WTC11 (cell line): ENCODE results near the gene PDE8A.
"Not testable (repeated sequence)": the region's sequence is repeated elsewhere in the genome, so short reads cannot be mapped to it uniquely, and the experiment has no call there.

Experiments
- NFATC4 ChIP-seq: fragments of 250-450 bp; sonication (Bioruptor Pico); IDR thresholded peaks from 2 replicates; pipeline ENCODE4 v1.9.0; 2021; ENCODE audit warnings: mild to moderate bottlenecking
- RELA ChIP-seq: sonication (generic); formaldehyde crosslinking; IDR thresholded peaks from 2 replicates; pipeline ENCODE4 v1.8.1; 2022; ENCODE audit warnings: missing genetic modification reagents, mild to moderate bottlenecking, borderline replicate concordance

DNA sequence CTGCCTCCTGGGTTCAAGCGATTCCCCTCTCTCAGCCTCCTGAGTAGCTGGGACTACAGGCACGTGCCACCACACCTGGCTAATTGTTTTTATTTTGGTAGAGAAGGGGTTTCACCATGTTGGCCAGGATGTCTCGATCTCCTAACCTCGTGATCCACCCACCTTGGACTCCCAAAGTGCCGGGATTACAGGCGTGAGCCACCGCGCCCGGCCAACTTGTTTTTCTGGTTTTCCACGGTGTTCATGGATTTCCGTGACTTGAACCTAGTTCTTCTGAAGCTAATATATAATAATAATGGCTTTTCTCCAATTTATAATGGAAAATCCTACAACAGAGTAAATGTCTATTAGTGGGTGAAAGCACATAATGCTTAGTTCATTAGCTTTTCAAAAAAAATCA is 203.7 kb downstream of the PDE8A start:
- not testable (repeated sequence) for TF ChIP-seq RELA, NFATC4 (CRISPR knock-in tag)
